ENCODE data around the gene BFSP2.
"Not testable (repeated sequence)": the region's sequence is repeated elsewhere in the genome, so short reads cannot be mapped to it uniquely, and the experiment has no call there.

- TF ChIP-seq, protein P1, sequence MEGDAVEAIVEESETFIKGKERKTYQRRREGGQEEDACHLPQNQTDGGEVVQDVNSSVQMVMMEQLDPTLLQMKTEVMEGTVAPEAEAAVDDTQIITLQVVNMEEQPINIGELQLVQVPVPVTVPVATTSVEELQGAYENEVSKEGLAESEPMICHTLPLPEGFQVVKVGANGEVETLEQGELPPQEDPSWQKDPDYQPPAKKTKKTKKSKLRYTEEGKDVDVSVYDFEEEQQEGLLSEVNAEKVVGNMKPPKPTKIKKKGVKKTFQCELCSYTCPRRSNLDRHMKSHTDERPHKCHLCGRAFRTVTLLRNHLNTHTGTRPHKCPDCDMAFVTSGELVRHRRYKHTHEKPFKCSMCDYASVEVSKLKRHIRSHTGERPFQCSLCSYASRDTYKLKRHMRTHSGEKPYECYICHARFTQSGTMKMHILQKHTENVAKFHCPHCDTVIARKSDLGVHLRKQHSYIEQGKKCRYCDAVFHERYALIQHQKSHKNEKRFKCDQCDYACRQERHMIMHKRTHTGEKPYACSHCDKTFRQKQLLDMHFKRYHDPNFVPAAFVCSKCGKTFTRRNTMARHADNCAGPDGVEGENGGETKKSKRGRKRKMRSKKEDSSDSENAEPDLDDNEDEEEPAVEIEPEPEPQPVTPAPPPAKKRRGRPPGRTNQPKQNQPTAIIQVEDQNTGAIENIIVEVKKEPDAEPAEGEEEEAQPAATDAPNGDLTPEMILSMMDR (IDR thresholded peaks at IDR 0.05), result not testable (repeated sequence)
- TF ChIP-seq POLR2AphosphoS5 (IDR thresholded peaks at IDR 0.05), result not testable (repeated sequence)
These were observed 73.8 kb downstream of the BFSP2 start for GRCh38 chr3:133473472-133474191.
